HG02852 (cell line): ENCODE measurements around the gene SSX2B.
"Not testable (repeated sequence)": the region's sequence is repeated elsewhere in the genome, so short reads cannot be mapped to it uniquely, and the experiment has no call there.

Experiments
- ATAC-seq: cut with Tn5 transposase; IDR thresholded peaks from one replicate; pipeline ENCODE4 v1.9.1; 2021; ENCODE audit warnings: mild to moderate bottlenecking, moderate library complexity; ENCODE audit not compliant: unreplicated experiment

SSX2B gene, protein sequence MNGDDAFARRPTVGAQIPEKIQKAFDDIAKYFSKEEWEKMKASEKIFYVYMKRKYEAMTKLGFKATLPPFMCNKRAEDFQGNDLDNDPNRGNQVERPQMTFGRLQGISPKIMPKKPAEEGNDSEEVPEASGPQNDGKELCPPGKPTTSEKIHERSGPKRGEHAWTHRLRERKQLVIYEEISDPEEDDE

DNA sequence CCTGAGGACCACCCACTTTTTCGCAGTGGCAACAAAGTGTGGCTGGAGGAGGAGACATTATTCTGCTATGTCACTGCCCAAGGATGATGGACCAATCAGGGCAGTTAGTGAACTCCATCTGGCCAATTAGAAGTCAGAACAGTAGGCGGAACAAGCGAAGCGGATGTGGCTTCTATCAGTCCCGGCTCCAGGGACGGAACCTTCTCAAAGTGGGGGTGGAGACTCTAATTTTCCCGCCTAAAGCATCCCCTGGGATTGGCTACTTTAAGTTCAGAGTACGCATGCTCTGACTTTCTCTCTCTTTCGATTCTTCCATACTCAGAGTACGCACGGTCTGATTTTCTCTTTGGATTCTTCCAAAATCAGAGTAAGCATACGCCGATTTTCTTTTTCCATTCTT is at the start of gene SSX2B:
Gene SSX2B, plus strand, starts transcription at position 301 of the 400 bp plus-strand sequence. CDS start 1,429 bp downstream, outside the sequence.
- not testable (repeated sequence) for ATAC-seq

DNA sequence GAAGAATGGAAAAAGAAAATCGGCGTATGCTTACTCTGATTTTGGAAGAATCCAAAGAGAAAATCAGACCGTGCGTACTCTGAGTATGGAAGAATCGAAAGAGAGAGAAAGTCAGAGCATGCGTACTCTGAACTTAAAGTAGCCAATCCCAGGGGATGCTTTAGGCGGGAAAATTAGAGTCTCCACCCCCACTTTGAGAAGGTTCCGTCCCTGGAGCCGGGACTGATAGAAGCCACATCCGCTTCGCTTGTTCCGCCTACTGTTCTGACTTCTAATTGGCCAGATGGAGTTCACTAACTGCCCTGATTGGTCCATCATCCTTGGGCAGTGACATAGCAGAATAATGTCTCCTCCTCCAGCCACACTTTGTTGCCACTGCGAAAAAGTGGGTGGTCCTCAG is 44.0 kb upstream of the SSX2B start, which contains the start of gene SSX2:
Gene SSX2, minus strand, starts transcription at position 101 of the 400 bp plus-strand sequence. CDS start 1,429 bp downstream, outside the sequence.
- not testable (repeated sequence) for ATAC-seq

DNA sequence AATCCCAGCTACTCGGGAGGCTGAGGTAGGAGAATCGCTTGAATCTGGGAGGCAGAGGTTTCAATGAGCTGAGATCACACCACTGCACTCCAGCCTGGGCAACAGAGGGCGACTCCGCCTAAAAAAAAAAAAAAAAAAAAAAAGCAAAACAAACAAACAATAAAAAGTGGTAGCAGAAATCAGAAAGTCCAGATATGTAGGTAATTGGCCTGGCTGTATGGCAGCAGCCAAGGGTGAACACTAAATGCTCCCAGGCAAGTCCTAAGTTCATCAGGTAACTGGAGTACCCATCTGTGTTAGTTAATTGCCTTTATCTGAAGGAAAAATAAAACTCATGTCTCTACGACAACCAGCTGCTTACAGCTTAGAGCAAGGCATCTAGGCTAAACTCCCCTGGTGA is 14.9 kb downstream of the SSX2B start:
- ATAC-seq = not testable (repeated sequence)

GRCh38 chrX:52773504-52773903 is 22.5 kb downstream of the SSX2B start:
- ATAC-seq = not testable (repeated sequence)

DNA sequence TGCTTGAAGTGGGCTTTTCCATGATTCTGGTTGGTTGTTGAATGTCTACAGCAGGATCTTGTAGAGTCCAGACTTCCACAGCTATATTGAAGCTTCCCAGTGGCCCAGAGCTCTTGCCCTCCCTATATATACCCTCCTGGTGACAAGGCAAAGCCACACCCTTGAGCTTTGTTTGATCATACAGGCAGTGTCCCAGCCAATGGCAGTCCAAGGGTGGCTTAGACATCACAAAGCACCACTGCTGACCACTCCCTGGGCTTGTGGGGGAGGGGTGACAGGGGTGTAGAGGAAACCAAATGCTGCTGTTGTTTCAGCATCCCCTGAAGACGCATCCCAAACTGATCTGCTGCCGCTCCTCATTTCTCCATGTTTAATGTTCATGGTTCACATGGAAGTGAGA is 46.3 kb downstream of the SSX2B start, which contains the start of gene SPANXN5:
Gene SPANXN5, minus strand, starts transcription at position 101 of the 400 bp plus-strand sequence. Its CDS starts 79 bp downstream, at position 22.
- ATAC-seq = not testable (repeated sequence)

- ATAC-seq = not testable (repeated sequence)
These were observed 53.8 kb downstream of the SSX2B start for GRCh38 chrX:52804876-52805275.
